BLaER1 treated with 17β-estradiol and CSF1 and Interleukin-3, amounts not matched to agents 10 nM and 100 nM (cell line): ENCODE data around the gene ACOT7.
"Not testable (repeated sequence)": the region's sequence is repeated elsewhere in the genome, so short reads cannot be mapped to it uniquely, and the experiment has no call there.

Experiments used
- H3K27ac ChIP-seq, 11 experiments: shearing (Covaris generic); formaldehyde crosslinking; 2 replicates each; pipeline ENCODE4 v1.8.1; 2022
- H3K27me3 ChIP-seq, 11 experiments: shearing (Covaris generic); formaldehyde crosslinking; 2 replicates each; pipeline ENCODE4 v1.8.1; 2022
- H3K36me3 ChIP-seq, 11 experiments: shearing (Covaris generic); formaldehyde crosslinking; 2 replicates each; pipeline ENCODE4 v1.8.1; 2022
- H3K4me1 ChIP-seq, 10 experiments: shearing (Covaris generic); formaldehyde crosslinking; 2 replicates each; pipeline ENCODE4 v1.8.1; 2022
- H3K4me2 ChIP-seq, 11 experiments: shearing (Covaris generic); formaldehyde crosslinking; 2 replicates each; pipeline ENCODE4 v1.8.1; 2022
- H3K4me3 ChIP-seq, 10 experiments: shearing (Covaris generic); formaldehyde crosslinking; 2 replicates each; pipeline ENCODE4 v1.8.1; 2022
- H3K9ac ChIP-seq, 11 experiments: shearing (Covaris generic); formaldehyde crosslinking; 2 replicates each; pipeline ENCODE4 v1.8.1; 2022
- H3K9me3 ChIP-seq, 11 experiments: shearing (Covaris generic); formaldehyde crosslinking; replicated peaks in 1 of 11; 2 replicates each; pipeline ENCODE4 v1.8.1; 2022
- H4K20me1 ChIP-seq, 11 experiments: shearing (Covaris generic); formaldehyde crosslinking; 2 replicates each; pipeline ENCODE4 v1.8.1; 2022
- Cebpa-rat ChIP-seq, 11 experiments: shearing (Covaris generic); IDR thresholded peaks; 2 replicates each; pipeline ENCODE4 v1.8.1; 2022

Gene ACOT7, protein sequence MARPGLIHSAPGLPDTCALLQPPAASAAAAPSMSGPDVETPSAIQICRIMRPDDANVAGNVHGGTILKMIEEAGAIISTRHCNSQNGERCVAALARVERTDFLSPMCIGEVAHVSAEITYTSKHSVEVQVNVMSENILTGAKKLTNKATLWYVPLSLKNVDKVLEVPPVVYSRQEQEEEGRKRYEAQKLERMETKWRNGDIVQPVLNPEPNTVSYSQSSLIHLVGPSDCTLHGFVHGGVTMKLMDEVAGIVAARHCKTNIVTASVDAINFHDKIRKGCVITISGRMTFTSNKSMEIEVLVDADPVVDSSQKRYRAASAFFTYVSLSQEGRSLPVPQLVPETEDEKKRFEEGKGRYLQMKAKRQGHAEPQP

DNA sequence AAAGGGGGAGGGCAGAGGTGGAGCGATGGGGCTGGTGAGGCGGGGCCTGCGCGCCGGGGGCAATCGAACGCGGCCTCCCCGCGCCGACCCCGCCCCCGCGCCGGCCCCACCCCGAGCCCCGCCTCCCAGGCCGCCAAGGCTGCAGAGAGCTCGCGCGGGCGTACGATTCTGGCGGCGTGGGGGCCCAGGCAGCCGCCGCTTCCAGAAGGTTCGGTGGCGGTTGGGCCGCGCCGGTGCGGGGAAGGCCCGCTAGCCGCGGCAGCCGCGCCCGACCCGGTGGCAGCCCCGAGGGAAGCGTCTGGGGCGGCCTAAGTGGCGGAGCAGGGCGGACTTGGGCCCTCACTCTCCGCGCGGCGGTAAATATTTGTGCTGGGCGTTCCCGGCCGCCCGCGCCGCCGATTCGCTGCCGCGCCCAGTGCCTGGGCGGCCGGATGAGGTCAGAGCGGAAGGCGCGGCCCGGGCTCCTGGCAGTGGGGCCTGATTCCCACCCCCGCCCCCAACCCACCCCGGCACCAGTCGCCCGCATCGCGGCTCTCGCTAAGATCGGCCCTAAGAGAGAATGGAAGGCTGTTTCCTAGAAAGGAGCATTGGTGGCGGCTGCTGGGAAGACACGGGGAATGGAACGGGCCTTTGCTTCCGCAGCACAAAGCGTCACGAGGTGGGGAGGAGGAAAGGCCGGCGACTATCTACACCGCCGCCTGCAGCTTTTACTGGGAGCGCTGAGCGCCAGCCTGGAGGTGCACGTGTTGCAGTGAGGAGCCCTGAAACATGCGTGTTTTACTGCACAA lies at the start of gene ACOT7:
TSS of gene ACOT7 (minus strand) at position 368 of the 788 bp plus-strand sequence. CDS start 368 bp downstream, outside the sequence.
- no peaks in the 10 kb centered on the region for H3K27me3 ChIP-seq
- peak within 1 kb of the TSS; percentile 88 to 99 (median 97) for H3K4me2 ChIP-seq
- H3K27ac ChIP-seq: peak within 1 kb of the TSS; percentile 63 to 93 (median 89); a peak in 21 of 22 replicates
- peaks cover 26 to 31% (median 29%) of the 10 kb centered on the region in 10 experiments for H3K4me1 ChIP-seq
- peaks cover 0 to 12% (median 3%) of the 10 kb centered on the region in 11 experiments; a peak in 6 of 22 replicates for H3K36me3 ChIP-seq
- 0 out of 22 replicates have a peak, but pooled peaks cover 0 to 4% (median 0%) of the 10 kb centered on the region in 11 experiments for H3K9me3 ChIP-seq
- H3K9ac ChIP-seq: peak within 1 kb of the TSS; percentile 83 to 94 (median 90)
- peaks cover 0 to 42% (median 13%) of the 10 kb centered on the region in 11 experiments; a peak in 16 of 22 replicates for H4K20me1 ChIP-seq
- peak within 1 kb of the TSS; percentile 60 to 82 (median 76) for H3K4me3 ChIP-seq
- TF ChIP-seq Cebpa-rat (IDR thresholded peaks at IDR 0.05): no peak

DNA sequence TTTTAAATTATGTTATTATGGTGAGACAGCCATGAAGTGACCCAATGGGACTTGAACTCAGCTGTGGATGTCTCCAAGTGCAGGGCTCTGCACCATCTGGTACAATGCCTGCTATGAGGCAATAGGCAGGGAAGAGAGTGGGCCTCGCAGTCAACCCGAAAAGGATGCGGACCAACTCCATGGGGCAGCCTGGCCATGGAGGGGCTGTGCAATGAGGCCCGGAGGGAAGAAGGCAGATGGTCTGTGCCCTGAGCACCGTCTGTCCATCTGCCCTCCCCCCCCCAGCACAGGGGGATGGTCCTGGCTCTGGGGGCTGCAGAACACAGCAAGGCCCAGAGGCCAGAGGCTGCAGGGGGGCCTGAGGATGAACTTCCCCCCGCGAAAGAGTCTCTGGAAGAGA lies 48.0 kb upstream of the ACOT7 start:
- peaks cover 18 to 48% (median 30%) of the 10 kb centered on the region in 10 experiments for H3K4me1 ChIP-seq
- no peak for TF ChIP-seq Cebpa-rat (IDR thresholded peaks at IDR 0.05)
- H3K27ac ChIP-seq: no peak overlapping the region
- H3K27me3 ChIP-seq: peaks cover 55 to 71% (median 60%) of the 10 kb centered on the region in 11 experiments
- no peak overlapping the region for H3K4me3 ChIP-seq
- no peaks in the 10 kb centered on the region for H3K9me3 ChIP-seq
- H3K9ac ChIP-seq: no peak overlapping the region
- H3K4me2 ChIP-seq: no peak overlapping the region
- no peaks in the 10 kb centered on the region for H3K36me3 ChIP-seq
- peaks cover 0 to 50% (median 3%) of the 10 kb centered on the region in 11 experiments; a peak in 12 of 22 replicates for H4K20me1 ChIP-seq

DNA sequence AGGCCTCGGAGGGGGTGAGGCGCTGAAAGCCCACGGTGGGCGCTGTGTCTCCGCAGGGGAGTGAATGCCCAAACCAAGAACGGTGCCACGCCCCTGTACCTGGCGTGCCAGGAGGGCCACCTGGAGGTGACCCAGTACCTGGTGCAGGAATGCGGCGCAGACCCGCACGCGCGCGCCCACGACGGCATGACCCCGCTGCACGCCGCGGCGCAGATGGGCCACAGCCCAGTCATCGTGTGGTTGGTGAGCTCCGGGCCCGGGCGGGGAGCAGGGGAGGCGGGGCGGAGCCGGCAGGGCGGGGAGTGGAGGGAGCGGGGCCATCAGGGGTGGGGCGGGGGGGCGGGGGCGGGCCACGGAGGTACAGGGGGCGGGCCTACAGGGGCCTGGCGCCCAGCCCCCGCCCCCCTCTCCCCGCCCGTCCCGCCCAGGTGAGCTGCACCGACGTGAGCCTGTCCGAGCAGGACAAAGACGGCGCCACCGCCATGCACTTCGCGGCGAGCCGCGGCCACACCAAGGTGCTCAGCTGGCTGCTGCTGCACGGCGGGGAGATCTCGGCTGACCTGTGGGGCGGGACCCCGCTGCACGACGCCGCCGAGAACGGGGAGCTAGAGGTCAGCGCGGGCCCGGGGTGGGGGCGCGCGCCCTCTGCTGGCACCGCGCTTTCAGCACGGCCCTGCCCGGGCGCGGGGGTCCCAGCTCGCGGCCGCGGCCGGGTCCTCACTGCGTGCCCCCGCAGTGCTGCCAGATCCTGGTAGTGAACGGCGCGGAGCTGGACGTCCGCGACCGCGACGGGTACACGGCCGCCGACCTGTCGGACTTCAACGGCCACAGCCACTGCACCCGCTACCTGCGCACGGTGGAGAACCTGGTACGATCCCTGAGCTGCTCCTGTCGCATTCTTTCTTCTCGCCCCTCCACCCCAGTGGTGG lies 46.9 kb upstream of the ACOT7 start:
- peak overlapping the region in 8 of 10 experiments; percentile 38 to 62 (median 48); a peak in 12 of 20 replicates for H3K4me3 ChIP-seq
- H3K9me3 ChIP-seq: no peaks in the 10 kb centered on the region
- H3K36me3 ChIP-seq: no peaks in the 10 kb centered on the region
- peak overlapping the region in 5 of 11 experiments; percentile 2 to 36 (median 22); a peak in 5 of 22 replicates for H3K9ac ChIP-seq
- peaks cover 18 to 46% (median 30%) of the 10 kb centered on the region in 10 experiments for H3K4me1 ChIP-seq
- H3K27ac ChIP-seq: 0 out of 22 replicates have a peak overlapping the region, but pooled peaks of 1 of the 11 experiments have one; percentile 15
- TF ChIP-seq Cebpa-rat (IDR thresholded peaks at IDR 0.05): no peak
- peak overlapping the region; percentile 68 to 86 (median 82) for H3K4me2 ChIP-seq
- peaks cover 46 to 61% (median 50%) of the 10 kb centered on the region in 11 experiments for H3K27me3 ChIP-seq
- peaks cover 0 to 52% (median 0%) of the 10 kb centered on the region in 11 experiments; a peak in 10 of 22 replicates for H4K20me1 ChIP-seq

DNA sequence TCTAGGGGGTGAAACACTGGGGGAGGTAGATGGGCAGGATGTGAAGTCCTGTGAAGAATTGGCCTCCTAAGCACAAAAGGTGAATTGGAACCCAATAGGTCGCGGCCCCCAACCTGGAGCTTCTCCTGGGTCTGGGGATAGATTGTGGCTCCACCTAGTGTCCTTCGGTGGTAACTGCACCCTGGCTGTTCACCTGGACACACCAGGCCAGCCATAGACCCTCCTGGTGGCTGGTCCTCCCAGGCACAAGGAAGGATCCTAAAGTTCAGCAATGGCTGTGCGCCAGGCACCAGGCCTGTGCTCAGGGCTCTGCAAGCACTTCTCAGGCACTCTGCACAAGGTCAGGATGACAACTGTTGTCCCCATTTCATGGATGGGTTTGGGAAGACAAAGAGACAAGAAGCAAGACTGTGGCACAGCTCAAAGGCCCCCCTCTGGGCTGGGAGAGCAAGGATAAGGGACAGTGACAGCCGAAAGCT lies 44.5 kb upstream of the ACOT7 start:
- Histone ChIP-seq H4K20me1 (peaks cover 0 to 51% (median 0%) of the 10 kb centered on the region in 11 experiments; a peak in 9 of 22 replicates), H3K4me1 (peaks cover 18 to 53% (median 38%) of the 10 kb centered on the region in 10 experiments), H3K36me3 (no peaks in the 10 kb centered on the region), H3K27me3 (peaks cover 23 to 44% (median 26%) of the 10 kb centered on the region in 11 experiments), H3K4me2 (peak overlapping the region in 9 of 11 experiments; percentile 65 to 85 (median 82); a peak in 17 of 22 replicates), H3K9ac (peak overlapping the region in 1 of 11 experiments; percentile 50; a peak in 1 of 22 replicates), H3K4me3 (no peak overlapping the region), H3K9me3 (no peaks in the 10 kb centered on the region), H3K27ac (no peak overlapping the region)
- TF ChIP-seq Cebpa-rat (IDR thresholded peaks at IDR 0.05): no peak

DNA sequence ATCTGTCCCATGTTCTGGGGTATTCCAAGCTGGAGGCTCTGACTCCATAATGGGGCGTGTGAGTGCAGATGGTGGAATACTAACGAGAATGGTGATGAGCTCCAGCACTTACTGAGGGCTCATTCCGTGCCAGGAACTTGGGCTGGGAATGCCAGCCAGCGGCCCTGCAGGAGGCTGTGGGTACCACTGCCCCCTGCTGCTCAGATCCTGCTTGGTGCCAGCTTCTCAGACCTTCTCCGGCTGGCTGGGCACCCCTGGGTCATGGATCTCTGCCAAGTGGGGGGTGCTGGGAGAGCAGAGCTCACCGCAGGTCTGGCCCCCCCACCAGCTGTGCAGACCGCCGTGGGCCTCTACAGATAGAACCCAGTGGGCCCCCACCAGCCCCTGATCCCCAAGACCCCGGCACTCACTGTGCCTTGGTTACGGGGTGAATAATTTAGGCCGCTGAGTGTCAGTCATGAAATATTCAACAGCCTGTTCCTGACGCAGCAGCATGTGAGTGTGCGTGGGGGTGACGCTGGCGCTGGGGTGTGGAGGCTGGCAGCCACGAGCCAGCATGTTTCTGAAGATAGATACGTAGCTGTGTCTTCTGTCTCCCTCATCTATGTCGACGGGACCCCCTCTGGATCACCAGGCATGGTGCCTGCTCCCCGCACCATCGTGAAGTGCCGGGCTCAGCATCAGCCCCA lies 43.6 kb upstream of the ACOT7 start:
- H3K9ac ChIP-seq, H3K4me3 ChIP-seq, H3K9me3 ChIP-seq, H3K27ac ChIP-seq, H3K36me3 ChIP-seq: not testable (repeated sequence)
- peaks cover 18 to 52% (median 38%) of the 10 kb centered on the region in 10 experiments for H3K4me1 ChIP-seq
- H3K27me3 ChIP-seq: peaks cover 16 to 34% (median 17%) of the 10 kb centered on the region in 11 experiments
- peak overlapping the region in 3 of 11 experiments; percentile 24 to 84 (median 25); a peak in 3 of 22 replicates for H3K4me2 ChIP-seq
- peaks cover 0 to 47% (median 0%) of the 10 kb centered on the region in 11 experiments; a peak in 8 of 22 replicates for H4K20me1 ChIP-seq

DNA sequence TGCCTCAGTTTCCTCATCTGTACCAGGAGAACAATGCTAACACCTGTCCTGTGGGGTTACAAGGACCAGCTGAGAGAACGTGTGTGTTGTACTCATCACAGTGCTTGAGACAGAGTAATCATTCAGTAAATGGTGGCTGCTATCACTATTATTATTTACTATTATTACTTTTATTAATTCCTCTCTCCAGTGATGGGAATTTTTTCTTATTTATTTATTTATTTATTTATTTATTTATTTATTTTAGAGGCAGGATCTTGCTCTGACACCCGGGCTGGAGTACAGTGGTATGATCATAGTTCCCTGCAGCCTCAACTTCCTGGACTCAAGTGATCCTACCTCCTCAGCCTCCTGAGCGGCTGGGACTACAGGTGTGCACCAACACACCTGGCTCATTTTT lies 42.7 kb upstream of the ACOT7 start:
- not testable (repeated sequence) for H3K9me3 ChIP-seq, H3K9ac ChIP-seq, H3K4me2 ChIP-seq, H3K27ac ChIP-seq, H3K4me3 ChIP-seq, H3K36me3 ChIP-seq
- peaks cover 7 to 26% (median 8%) of the 10 kb centered on the region in 11 experiments for H3K27me3 ChIP-seq
- peaks cover 18 to 52% (median 38%) of the 10 kb centered on the region in 10 experiments for H3K4me1 ChIP-seq
- peaks cover 0 to 38% (median 0%) of the 10 kb centered on the region in 11 experiments; a peak in 7 of 22 replicates for H4K20me1 ChIP-seq

DNA sequence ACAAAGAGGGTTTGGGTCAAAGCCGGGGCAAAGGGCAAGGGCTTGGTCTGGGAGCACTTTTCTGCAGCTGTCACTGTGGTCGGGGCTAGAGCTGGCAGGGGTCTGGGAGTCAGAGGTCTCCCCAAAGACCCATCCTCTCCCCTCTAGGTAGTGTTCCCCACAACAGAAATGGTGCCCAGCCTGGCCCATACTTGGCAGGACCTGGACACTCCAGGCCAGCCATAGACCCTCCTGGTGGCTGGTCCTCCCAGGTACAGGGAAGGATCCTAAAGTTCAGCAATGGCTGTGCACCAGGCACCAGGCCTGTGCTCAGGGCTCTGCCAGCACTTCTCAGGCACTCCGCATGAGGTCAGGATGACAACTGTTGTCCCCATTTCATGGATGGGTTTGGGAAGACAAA lies 42.0 kb upstream of the ACOT7 start:
- H3K27ac ChIP-seq: no peak overlapping the region
- H3K27me3 ChIP-seq: peaks cover under 1 to 22% (median under 1%) of the 10 kb centered on the region in 11 experiments; a peak in 16 of 22 replicates
- TF ChIP-seq Cebpa-rat (IDR thresholded peaks at IDR 0.05): no peak
- H3K9ac ChIP-seq: no peak overlapping the region
- H3K4me1 ChIP-seq: peaks cover 18 to 49% (median 33%) of the 10 kb centered on the region in 10 experiments
- H4K20me1 ChIP-seq: peaks cover 0 to 38% (median 0%) of the 10 kb centered on the region in 11 experiments; a peak in 8 of 22 replicates
- no peak overlapping the region for H3K4me2 ChIP-seq
- no peak overlapping the region for H3K4me3 ChIP-seq
- no peaks in the 10 kb centered on the region for H3K9me3 ChIP-seq
- H3K36me3 ChIP-seq: no peaks in the 10 kb centered on the region
